RPMI7951 (cell line): ENCODE measurements around the gene RBM14. TPM values are rescaled to one million over a fixed set of nuclear protein-coding genes. Genes with fewer than 3 reads are reported as not detected.
"Not testable (repeated sequence)": the region's sequence is repeated elsewhere in the genome, so short reads cannot be mapped to it uniquely, and the experiment has no call there.

Source experiments
- DNase-seq: peaks from one replicate; pipeline ENCODE4 v3.0.0-alpha.2; 2012; ENCODE audit warnings: low read depth
- total RNA-seq: library from RNA; depleted of rRNA; stranded (reverse); fragments of >200 nt; shearing (Covaris generic); gene quantifications from 2 replicates; pipeline ENCODE4 v1.2.3, GENCODE V29; 2014

Gene RBM14
- total RNA-seq, 1 experiment from 2014 or later, result 34.1 TPM

- DNase-seq, result no peak
These were observed 20.0 kb downstream of the RBM14 start for GRCh38 chr11:66636411-66636810.

GRCh38 chr11:66637557-66638176 lies 21.2 kb downstream of the RBM14 start:
- DNase-seq, result peak; percentile 15

GRCh38 chr11:66638177-66639065 lies 22.0 kb downstream of the RBM14 start, which contains the start of gene RBM4:
TSS of gene RBM4 (plus strand) at chr11:66638703. CDS start at chr11:66639712, 1,009 bp downstream.
- peak; percentile 100 for DNase-seq

- peak; percentile 33 for DNase-seq
These were observed 22.8 kb downstream of the RBM14 start for GRCh38 chr11:66639066-66639813.

- not testable (repeated sequence) for DNase-seq
These were observed 23.4 kb downstream of the RBM14 start for GRCh38 chr11:66639814-66640340.

GRCh38 chr11:66641834-66642233 lies 25.4 kb downstream of the RBM14 start:
- DNase-seq, result no peak

GRCh38 chr11:66643745-66644437 lies 27.5 kb downstream of the RBM14 start:
- no peak for DNase-seq

- no peak for DNase-seq
These were observed 30.4 kb downstream of the RBM14 start for GRCh38 chr11:66646828-66647227.

GRCh38 chr11:66649903-66650302 lies 33.5 kb downstream of the RBM14 start:
- no peak for DNase-seq

- no peak for DNase-seq
These were observed 34.6 kb downstream of the RBM14 start for GRCh38 chr11:66651016-66651415.

GRCh38 chr11:66652651-66653050 lies 36.2 kb downstream of the RBM14 start:
- DNase-seq, result no peak

- no peak for DNase-seq
These were observed 36.7 kb downstream of the RBM14 start for GRCh38 chr11:66653123-66653522.

GRCh38 chr11:66659763-66660162 lies 43.3 kb downstream of the RBM14 start:
- DNase-seq, result no peak

GRCh38 chr11:66663741-66664296 lies 47.4 kb downstream of the RBM14 start:
- no peak for DNase-seq

- no peak for DNase-seq
These were observed 48.9 kb downstream of the RBM14 start for GRCh38 chr11:66665369-66665768.

GRCh38 chr11:66670816-66671215 lies 54.4 kb downstream of the RBM14 start:
- DNase-seq, result no peak

GRCh38 chr11:66674964-66675602 lies 58.7 kb downstream of the RBM14 start:
- no peak for DNase-seq

- DNase-seq, result no peak
These were observed 60.0 kb downstream of the RBM14 start for GRCh38 chr11:66676282-66676919.
